ENCODE results near the gene PTPN13. TPM values are rescaled to one million over a fixed set of nuclear protein-coding genes. Genes with fewer than 3 reads are reported as not detected.

PTPN13 gene
- 10 to 100 TPM in 1 of 3 donors, 1 to 10 TPM in 2; 2.9 to 15.6 (median 3.7) TPM for total RNA-seq
- long read RNA-seq, donor 1, partial matches to known transcripts = 1 of 3 reads
- long read RNA-seq, donor 1, other reads (novel, unspliced or antisense) = 2 of 3 reads
- long read RNA-seq, donor 2 = 0 reads

DNA sequence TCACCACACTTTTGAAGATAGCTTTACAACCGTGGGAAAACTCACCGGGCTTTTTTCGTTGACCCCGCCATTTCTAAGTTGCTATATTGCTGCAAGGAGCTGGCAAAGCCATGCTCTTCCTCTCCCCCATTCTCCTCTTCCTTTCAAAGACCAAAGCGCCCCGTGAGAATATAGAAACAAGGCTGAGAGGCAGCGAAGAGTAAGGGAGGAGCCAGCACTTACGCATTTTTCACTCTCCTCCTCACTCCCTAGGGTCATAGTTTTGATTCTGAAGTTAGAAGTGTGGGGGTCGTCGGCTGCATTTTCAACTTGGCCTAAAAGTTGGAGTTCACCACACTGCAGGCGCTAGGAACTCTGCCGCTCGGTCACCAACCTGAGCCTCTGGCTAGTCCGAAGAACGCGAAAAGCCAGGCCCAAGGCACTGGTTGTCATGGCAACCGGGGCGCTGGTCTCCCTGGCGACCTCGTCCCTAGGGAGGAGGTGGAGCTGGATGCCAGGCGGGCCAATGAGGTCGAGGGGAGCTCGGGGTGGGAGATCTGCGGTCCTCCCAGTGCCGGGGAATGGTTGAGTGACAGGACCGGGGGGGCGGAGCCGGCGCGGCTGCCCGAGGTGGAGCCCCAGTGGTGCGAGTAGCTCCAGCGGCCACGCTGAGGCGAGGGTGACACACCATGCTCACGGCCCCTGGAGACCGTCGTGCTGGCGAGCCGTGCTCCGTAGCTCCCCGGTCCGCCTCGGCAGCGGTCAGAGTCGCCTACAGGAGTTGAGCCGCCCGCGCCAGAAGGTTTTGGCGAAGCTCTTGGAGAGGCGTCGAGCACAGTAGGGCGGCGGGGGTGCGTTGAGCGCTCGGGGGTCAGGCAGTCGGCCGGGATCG lies at the start of gene PTPN13:
Gene PTPN13 (plus strand): TSS at position 628 of the 871 bp plus-strand sequence. CDS start 40,942 bp downstream, outside the sequence.
- no peaks in the 10 kb centered on the region for H3K36me3 ChIP-seq (ENCODE audit: low read depth)
- intact Hi-C loops (cut with DNase I, micrococcal nuclease) = no loop called here
- H3K4me1 ChIP-seq (ENCODE audit: low read depth) = peaks cover 13% of the 10 kb centered on the region
- ATAC-seq (peak; percentile 97), DNase-seq (peak; percentile 91 to 94 (median 94))
- H3K4me3 ChIP-seq = peak within 1 kb of the TSS; percentile 17
- H3K9me3 ChIP-seq = no peaks in the 10 kb centered on the region
- TF ChIP-seq CTCF (IDR thresholded peaks at IDR 0.05) = no peak

- Histone ChIP-seq H3K4me3 (no peak overlapping the region), H3K4me1 (ENCODE audit: low read depth) (no peaks in the 10 kb centered on the region), H3K36me3 (ENCODE audit: low read depth) (no peaks in the 10 kb centered on the region), H3K9me3 (no peaks in the 10 kb centered on the region)
- intact Hi-C loops (cut with DNase I, micrococcal nuclease) = no loop called here
- no peak for TF ChIP-seq CTCF (IDR thresholded peaks at IDR 0.05)
- DNase-seq (no peak), ATAC-seq (no peak)
These were observed 47.0 kb upstream of the PTPN13 start for GRCh38 chr4:86547140-86547539.

DNA sequence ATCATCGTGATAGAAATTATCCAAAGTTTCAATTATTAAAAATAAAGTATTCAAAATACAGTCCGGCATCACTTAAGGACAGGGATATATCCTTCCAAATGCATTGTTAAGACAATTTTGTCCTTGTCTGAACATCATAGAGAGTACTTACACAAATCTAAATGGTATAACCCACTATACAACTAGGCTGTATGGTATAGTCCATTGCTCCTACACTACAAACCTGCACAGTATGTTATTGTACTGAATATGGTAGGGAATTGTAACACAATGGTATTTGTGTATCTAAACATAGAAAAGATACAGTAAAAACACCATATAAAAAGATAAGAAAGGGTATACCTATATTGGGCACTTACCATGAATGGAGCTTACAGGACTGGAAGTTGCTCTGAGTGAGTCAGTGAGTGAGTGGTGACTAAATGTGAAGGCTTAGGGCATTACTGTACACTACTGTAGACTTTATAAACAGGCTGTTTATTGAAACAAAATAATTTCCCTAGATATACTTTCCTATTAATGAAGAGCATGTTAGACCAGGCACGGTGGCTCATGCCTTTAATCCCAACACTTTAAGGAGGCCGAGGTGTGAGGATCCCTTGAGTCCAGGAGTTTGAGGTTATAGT lies 44.8 kb upstream of the PTPN13 start:
- Histone ChIP-seq H3K4me3 (no peak overlapping the region), H3K4me1 (ENCODE audit: low read depth) (no peaks in the 10 kb centered on the region), H3K36me3 (ENCODE audit: low read depth) (no peaks in the 10 kb centered on the region), H3K9me3 (no peaks in the 10 kb centered on the region)
- ATAC-seq = no peak
- no peak for DNase-seq
- intact Hi-C loops (cut with DNase I, micrococcal nuclease) = no loop called here
- TF ChIP-seq CTCF (IDR thresholded peaks at IDR 0.05) = no peak

DNA sequence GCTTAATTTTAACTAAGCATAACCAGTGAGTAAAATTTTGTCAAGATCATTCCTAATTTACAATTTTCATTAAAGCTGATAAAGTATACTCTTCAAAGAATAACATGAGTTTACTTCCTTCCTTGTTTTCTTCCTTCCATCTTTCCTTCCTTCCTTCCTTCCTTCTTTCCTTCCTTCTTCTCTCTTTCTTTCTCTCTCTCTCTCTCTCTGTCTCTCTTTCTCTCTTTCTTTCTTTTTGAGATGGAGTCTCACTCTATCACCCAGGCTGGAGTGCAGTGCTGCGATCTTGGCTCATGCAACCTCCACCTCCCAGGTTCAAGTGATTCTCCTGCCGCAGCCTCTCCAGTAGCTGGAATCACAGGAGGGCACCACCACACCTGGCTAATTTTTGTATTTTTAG lies 42.7 kb upstream of the PTPN13 start:
- Histone ChIP-seq H3K36me3 (ENCODE audit: low read depth) (no peaks in the 10 kb centered on the region), H3K4me3 (no peak overlapping the region), H3K4me1 (ENCODE audit: low read depth) (no peaks in the 10 kb centered on the region), H3K9me3 (no peaks in the 10 kb centered on the region)
- TF ChIP-seq CTCF (IDR thresholded peaks at IDR 0.05) = no peak
- DNase-seq (no peak), ATAC-seq (no peak)
- intact Hi-C loops (cut with DNase I, micrococcal nuclease) = no loop called here

DNA sequence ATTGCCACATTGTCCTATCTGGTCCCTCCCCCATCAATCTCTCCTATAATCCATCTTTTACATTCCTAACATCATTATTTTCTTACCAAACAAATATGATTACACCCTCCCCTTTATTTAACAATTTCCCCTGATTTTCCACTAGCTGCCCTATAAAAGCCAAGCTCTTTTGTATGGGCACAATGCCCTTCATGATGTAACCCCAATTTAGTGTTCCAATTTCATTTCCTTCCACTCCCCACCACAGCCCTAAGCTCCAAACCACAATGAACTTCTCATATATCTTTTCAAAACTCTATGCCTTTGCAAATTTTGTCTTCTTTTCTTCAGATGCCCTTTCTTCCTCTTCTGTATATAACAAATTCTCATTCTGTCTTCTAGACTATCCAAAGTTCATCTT lies 39.5 kb upstream of the PTPN13 start:
- no peak for TF ChIP-seq CTCF (IDR thresholded peaks at IDR 0.05)
- ATAC-seq = no peak
- Histone ChIP-seq H3K4me1 (ENCODE audit: low read depth) (no peaks in the 10 kb centered on the region), H3K9me3 (no peaks in the 10 kb centered on the region), H3K36me3 (ENCODE audit: low read depth) (no peaks in the 10 kb centered on the region), H3K4me3 (no peak overlapping the region)
- intact Hi-C loops (cut with DNase I, micrococcal nuclease) = no loop called here
- DNase-seq = no peak
